Esophagus (tissue), 2 donors: ENCODE results near the gene INSYN2B. TPM values are rescaled to one million over a fixed set of nuclear protein-coding genes. Genes with fewer than 3 reads are reported as not detected.

ENCODE experiments used
- H3K27ac ChIP-seq, 2 donors: one replicate each; pipeline ENCODE4 v1.5.1; 2013; ENCODE audit warnings: low read depth in 2 of 2, mild to moderate bottlenecking in 2 of 2, inconsistent platforms in 1 of 2, low read length in 1 of 2, moderate library complexity in 1 of 2
- H3K27me3 ChIP-seq, 2 donors: one replicate each; pipeline ENCODE4 v1.6.1; 2013; ENCODE audit warnings: low read length in 2 of 2, control low read depth in 1 of 2, mild to moderate bottlenecking in 1 of 2; ENCODE audit not compliant: insufficient read depth in 2 of 2, control insufficient read depth in 1 of 2
- H3K36me3 ChIP-seq, 2 donors: one replicate each; pipeline ENCODE4 v1.6.1; 2013; ENCODE audit warnings: low read length in 1 of 2; ENCODE audit not compliant: control insufficient read depth in 2 of 2, insufficient read depth in 2 of 2
- H3K4me1 ChIP-seq, 2 donors: one replicate each; pipeline ENCODE4 v1.6.1; 2013; ENCODE audit warnings: low read length in 1 of 2; ENCODE audit not compliant: control insufficient read depth in 2 of 2, insufficient read depth in 2 of 2
- H3K4me3 ChIP-seq, 2 donors: one replicate each; pipeline ENCODE4 v1.5.1; 2013; ENCODE audit warnings: low read length in 2 of 2, mild to moderate bottlenecking in 2 of 2, low read depth in 1 of 2, moderate library complexity in 1 of 2
- H3K9me3 ChIP-seq, 2 donors: one replicate each; pipeline ENCODE4 v1.6.1; 2013; ENCODE audit warnings: mild to moderate bottlenecking in 2 of 2, low read depth in 1 of 2, low read length in 1 of 2, moderate library complexity in 1 of 2; ENCODE audit not compliant: control insufficient read depth in 2 of 2, insufficient read depth in 1 of 2
- WGBS, 2 donors: extraction: QIAGEN DNeasy Blood & Tissue Kit; methylation state at CpG; one replicate each; pipeline ENCODE4 v1.1.7; 2013; 5-methylcytosine and 5-hydroxymethylcytosine counted together
- polyA plus RNA-seq, 2 donors: library from polyadenylated mRNA; stranded (reverse); fragments of 200-250 nt; gene quantifications; one replicate each; pipeline ENCODE4 v1.2.3, GENCODE V29; 2013
- donor health status: healthy with polysubstance abuse.
- donor health status: Bipolar disorder and iron deficiency.

Gene INSYN2B
- under 1 TPM in 1 of 2 donors, not detected in 1; 0.01 TPM for polyA plus RNA-seq

DNA sequence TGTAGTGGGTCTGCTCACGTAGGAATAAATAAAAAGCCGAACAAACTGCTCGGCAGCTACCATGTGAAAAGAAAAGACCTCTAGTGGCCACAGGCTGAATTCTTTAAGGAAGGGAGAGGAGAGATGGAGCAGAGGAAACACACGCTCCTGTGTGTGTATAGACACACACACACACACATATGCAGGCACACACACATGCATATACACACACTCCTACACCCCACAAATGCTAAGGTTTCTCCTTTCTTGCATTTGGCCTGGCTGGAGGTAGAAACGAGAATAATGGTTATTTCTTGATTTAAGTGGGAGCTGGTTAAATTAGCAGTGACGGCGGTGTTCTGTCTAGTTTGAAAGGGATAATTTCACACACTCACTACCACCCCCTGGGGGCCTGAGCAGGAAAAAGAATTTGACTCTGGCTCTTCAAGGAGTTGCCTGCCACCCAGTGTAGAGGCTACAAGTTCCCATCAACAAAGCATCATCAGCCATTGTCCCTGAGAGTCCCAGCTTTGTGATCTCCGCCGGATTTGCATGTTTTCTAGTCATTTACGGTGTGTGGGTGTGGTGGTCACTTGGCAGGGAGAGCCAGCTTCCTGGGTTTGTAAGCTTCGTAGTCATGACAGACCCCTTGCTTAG is at the start of gene INSYN2B:
Gene INSYN2B (minus strand): TSS at position 78 of the 636 bp plus-strand sequence. CDS start 96,597 bp downstream, outside the sequence.
- Histone ChIP-seq H3K36me3 (no peaks in the 10 kb centered on the region), H3K27me3 (peaks cover 0 to 2% of the 10 kb centered on the region in 2 donors), H3K9me3 (no peaks in the 10 kb centered on the region), H3K27ac (no peak within 1 kb of the TSS), H3K4me1 (no peaks in the 10 kb centered on the region), H3K4me3 (no peak within 1 kb of the TSS)
- WGBS, 2 donors: 23 to 24% methylated on average over 11 of the region's 11 CpGs

DNA sequence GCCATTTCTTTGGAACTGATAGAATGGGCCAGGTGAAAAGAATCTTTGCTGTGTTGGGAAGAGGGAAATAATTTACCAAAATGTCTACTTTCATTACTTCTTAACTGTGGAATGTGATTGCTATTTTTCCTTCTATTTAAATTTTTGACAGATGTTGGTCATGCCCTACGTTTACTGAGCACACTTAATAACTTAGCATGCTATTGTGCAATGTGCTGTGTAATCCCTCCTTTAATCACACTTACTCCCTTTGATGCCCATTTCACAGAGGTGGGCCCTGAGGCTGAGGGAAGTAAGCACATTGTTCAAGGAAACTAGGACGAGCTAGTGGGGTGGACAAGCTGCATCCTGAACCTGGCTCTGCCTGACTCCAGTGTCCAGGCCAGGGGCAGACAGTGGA is 47.8 kb upstream of the INSYN2B start:
- no peaks in the 10 kb centered on the region for H3K36me3 ChIP-seq
- no peaks in the 10 kb centered on the region for H3K27me3 ChIP-seq
- H3K27ac ChIP-seq: no peak overlapping the region
- 35 to 52% methylated on average over 2 of the region's 2 CpGs for WGBS, 2 donors
- no peak overlapping the region for H3K4me3 ChIP-seq
- no peaks in the 10 kb centered on the region for H3K4me1 ChIP-seq
- H3K9me3 ChIP-seq: no peaks in the 10 kb centered on the region

DNA sequence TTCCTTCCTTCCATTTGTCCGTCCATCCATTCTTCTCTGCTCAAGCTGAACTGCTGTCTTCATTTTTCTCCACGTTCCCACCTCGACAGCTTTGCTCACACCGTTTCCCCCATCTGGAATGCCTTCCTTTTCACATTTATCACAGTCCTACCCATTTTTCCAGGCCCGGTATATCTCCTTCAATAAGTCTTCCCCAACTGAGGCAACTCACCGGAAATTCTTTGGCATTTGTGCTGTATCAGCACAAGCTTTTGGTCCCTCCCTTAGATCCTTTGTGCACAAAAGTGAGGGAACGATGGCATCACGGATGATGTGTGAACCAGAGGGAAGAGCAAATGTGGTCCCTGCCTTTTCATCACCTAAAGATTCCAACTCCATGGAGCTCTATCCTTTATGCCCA is 45.6 kb upstream of the INSYN2B start:
- WGBS, 2 donors: 83 to 86% methylated on average over 8 of the region's 8 CpGs
- Histone ChIP-seq H3K27ac (no peak overlapping the region), H3K27me3 (no peaks in the 10 kb centered on the region), H3K9me3 (no peaks in the 10 kb centered on the region), H3K4me1 (no peaks in the 10 kb centered on the region), H3K36me3 (no peaks in the 10 kb centered on the region), H3K4me3 (no peak overlapping the region)

DNA sequence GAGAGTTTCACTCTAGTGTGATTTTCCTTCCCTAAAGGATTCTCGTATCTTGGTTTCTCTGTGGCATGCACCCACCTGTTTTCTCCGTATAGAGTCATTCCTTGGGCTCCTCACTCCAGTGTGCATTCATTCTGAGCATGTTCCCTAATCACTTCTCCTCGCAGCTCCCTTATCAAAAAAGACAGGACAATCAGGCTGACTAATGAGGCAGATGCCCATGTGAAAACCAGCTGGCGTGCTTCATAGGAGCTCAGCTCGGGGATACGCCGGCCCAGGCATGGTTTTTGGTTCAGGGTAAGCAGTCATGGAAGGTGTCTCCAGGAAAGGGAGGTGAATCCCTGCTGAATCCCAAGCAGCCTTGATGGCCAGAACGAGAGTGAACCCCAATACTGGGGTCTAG is 41.2 kb upstream of the INSYN2B start:
- Histone ChIP-seq H3K27me3 (no peaks in the 10 kb centered on the region), H3K4me3 (no peak overlapping the region), H3K4me1 (no peaks in the 10 kb centered on the region), H3K27ac (no peak overlapping the region), H3K9me3 (peaks cover 0 to 1% of the 10 kb centered on the region in 2 donors), H3K36me3 (no peaks in the 10 kb centered on the region)
- 69 to 71% methylated on average over 8 of the region's 8 CpGs for WGBS, 2 donors

DNA sequence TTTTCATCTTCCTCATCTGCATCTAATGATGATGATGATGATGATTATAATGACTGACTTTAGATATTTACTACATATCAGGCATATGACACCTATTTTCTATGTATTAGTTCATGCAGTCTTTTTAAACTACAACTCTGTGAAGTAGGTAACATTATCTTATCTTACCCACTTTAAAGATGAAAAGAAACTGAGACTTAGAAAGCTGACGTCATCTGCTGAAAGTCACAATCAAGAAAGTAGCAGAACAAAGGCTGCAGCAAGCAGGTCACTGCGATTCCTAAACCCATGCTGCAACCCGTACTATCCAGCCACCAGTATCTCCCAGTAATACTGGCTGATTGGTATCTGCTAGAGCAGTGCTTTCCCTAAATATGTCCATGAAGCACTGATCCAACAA is 40.1 kb upstream of the INSYN2B start:
- Histone ChIP-seq H3K9me3 (peaks cover 0 to 1% of the 10 kb centered on the region in 2 donors), H3K4me1 (no peaks in the 10 kb centered on the region), H3K27me3 (no peaks in the 10 kb centered on the region), H3K27ac (no peak overlapping the region), H3K4me3 (no peak overlapping the region), H3K36me3 (no peaks in the 10 kb centered on the region)
- 70 to 76% methylated on average over 3 of the region's 3 CpGs for WGBS, 2 donors

DNA sequence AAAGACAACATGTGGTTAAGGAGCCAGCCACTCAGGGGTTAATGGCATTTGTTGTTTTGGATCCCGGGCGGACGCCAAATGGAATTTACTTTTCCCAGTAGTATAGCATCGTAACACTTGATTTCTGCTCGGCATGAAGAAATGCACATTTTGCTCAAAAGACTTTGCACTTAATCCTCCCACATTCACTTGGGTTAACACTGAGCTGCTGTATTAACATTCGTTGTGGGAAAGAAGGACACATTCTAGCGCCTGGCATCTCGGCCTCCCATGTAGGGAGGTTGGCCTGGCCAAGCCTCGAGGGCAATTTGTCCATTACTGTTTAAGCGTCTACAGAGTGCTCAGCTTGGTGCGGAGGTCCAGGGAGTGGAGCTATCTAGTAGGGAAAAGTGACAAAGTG is 32.3 kb upstream of the INSYN2B start:
- no peaks in the 10 kb centered on the region for H3K36me3 ChIP-seq
- H3K27ac ChIP-seq: no peak overlapping the region
- H3K9me3 ChIP-seq: no peaks in the 10 kb centered on the region
- 59 to 68% methylated on average over 11 of the region's 11 CpGs for WGBS, 2 donors
- no peaks in the 10 kb centered on the region for H3K4me1 ChIP-seq
- no peaks in the 10 kb centered on the region for H3K27me3 ChIP-seq
- no peak overlapping the region for H3K4me3 ChIP-seq

DNA sequence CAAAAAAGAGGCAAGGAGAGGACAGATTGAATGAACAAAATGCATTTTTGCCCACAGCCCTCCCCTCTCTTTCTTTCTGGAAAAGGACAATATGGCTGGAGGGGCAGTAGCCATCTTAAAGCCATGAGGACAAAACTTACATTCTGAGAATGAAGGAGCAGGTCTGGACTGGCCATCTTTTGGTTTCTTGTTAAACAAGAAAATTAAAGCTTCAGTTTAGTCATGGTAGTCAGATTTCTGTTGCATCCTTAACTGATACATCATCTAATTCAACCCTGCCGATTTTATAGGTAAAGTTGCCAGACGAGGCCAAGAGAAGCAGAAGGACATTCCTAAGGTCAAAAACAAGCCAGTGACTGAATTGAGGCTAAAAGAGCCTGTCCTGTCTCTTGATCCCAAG is 31.5 kb upstream of the INSYN2B start:
- Histone ChIP-seq H3K4me3 (no peak overlapping the region), H3K27ac (no peak overlapping the region), H3K4me1 (no peaks in the 10 kb centered on the region), H3K36me3 (no peaks in the 10 kb centered on the region), H3K27me3 (no peaks in the 10 kb centered on the region), H3K9me3 (no peaks in the 10 kb centered on the region)
- 65 to 72% methylated on average over 2 of the region's 2 CpGs for WGBS, 2 donors

DNA sequence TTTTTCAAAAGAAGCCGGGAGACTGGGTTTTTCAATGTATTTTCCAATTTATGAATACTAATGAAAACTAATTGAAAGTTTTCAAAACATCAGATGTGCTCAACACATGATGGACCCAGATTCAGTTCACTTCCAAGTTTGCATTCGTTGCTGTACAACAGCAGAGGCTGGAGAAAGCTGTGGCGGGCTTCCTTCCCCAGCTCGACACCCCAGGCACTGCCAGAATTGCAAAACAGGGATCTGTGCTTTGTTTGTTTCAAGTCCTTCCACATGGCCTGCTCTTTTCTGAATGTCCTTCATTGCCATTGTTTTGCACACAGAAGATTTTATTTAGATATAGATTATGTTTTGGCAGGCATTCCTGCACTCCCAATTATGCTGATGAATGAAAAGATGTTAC is 30.3 kb upstream of the INSYN2B start:
- 53 to 60% methylated on average over 4 of the region's 4 CpGs for WGBS, 2 donors
- H3K36me3 ChIP-seq: no peaks in the 10 kb centered on the region
- H3K27me3 ChIP-seq: no peaks in the 10 kb centered on the region
- H3K4me1 ChIP-seq: no peaks in the 10 kb centered on the region
- H3K27ac ChIP-seq: no peak overlapping the region
- no peak overlapping the region for H3K4me3 ChIP-seq
- H3K9me3 ChIP-seq: no peaks in the 10 kb centered on the region

DNA sequence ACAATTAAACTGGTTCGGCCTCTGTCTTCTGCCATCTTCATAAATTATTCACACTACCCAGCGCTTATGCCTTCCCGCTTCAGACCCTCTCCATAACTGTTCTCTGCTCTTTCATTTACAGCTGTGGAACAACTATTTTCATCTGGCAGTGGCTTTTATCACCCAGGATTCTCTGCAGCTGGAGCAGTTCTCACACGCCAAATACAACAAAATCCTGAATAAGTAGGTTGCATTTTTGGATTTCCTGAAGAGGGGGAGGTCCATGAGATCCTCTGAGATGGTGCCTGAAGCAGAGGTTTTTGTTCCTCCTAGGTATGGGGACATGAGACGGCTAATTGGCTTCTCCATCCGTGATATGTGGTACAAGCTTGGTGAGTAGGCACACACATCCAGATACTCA is 28.1 kb upstream of the INSYN2B start:
- no peaks in the 10 kb centered on the region for H3K36me3 ChIP-seq
- H3K27ac ChIP-seq: no peak overlapping the region
- WGBS, 2 donors: 75 to 88% methylated on average over 6 of the region's 6 CpGs
- no peak overlapping the region for H3K4me3 ChIP-seq
- no peaks in the 10 kb centered on the region for H3K4me1 ChIP-seq
- H3K9me3 ChIP-seq: no peaks in the 10 kb centered on the region
- H3K27me3 ChIP-seq: no peaks in the 10 kb centered on the region

DNA sequence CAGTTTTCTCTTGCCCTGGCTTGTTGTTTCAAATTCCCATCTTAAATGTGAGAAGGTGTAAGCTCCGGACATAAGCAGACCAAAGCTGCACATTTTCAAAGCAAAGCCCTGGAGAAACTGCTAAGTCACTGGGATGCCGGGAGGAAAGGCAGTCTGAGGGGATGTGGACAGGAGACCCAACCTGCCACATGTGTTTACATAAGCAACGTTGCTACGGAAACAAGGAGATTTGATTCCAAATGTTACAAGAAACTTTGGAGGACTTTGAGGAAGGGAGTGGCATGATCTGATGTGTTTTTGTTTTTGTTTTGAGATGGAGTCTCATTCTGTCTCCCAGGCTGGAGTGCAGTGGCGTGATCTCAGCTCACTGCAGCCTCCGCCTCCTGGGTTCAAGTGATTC is 25.7 kb upstream of the INSYN2B start:
- Histone ChIP-seq H3K36me3 (no peaks in the 10 kb centered on the region), H3K9me3 (no peaks in the 10 kb centered on the region), H3K27ac (no peak overlapping the region), H3K4me3 (no peak overlapping the region), H3K4me1 (no peaks in the 10 kb centered on the region), H3K27me3 (no peaks in the 10 kb centered on the region)
- WGBS, 2 donors: 45 to 62% methylated on average over 5 to 6 of the region's 6 CpGs
